GM12874 (cell line): ENCODE results near the gene EXOC3L4.

ENCODE experiments used
- CTCF ChIP-seq: IDR thresholded peaks from 2 replicates; pipeline ENCODE4 v1.5.1; 2011; ENCODE audit warnings: low read depth, mild to moderate bottlenecking, control low read depth, low read length, moderate library complexity; ENCODE audit not compliant: insufficient read depth

EXOC3L4 gene

GRCh38 chr14:103149351-103150237 lies 55.1 kb downstream of the EXOC3L4 start:
- no peak for TF ChIP-seq CTCF

GRCh38 chr14:103151270-103151945 lies 56.9 kb downstream of the EXOC3L4 start:
- no peak for TF ChIP-seq CTCF

- no peak for TF ChIP-seq CTCF
These were observed 60.5 kb downstream of the EXOC3L4 start for GRCh38 chr14:103155010-103155409.

GRCh38 chr14:103155826-103156394 lies 61.4 kb downstream of the EXOC3L4 start:
- TF ChIP-seq CTCF = no peak

- TF ChIP-seq CTCF = no peak
These were observed 62.3 kb downstream of the EXOC3L4 start for GRCh38 chr14:103156651-103157378.

- TF ChIP-seq CTCF = no peak
These were observed 63.4 kb downstream of the EXOC3L4 start for GRCh38 chr14:103157969-103158368.

- no peak for TF ChIP-seq CTCF
These were observed 64.2 kb downstream of the EXOC3L4 start for GRCh38 chr14:103158688-103159087.
